ENCODE results near the gene IFI27. TPM values are rescaled to one million over a fixed set of nuclear protein-coding genes. Genes with fewer than 3 reads are reported as not detected.

The IFI27 gene
- total and polyA plus RNA-seq, 2 experiments from 2014 or later, result 2.6 to 6.6 TPM

GRCh38 chr14:94125659-94126418 lies 15.3 kb downstream of the IFI27 start:
- no peaks in the 10 kb centered on the region for H3K27me3 ChIP-seq
- no peaks in the 10 kb centered on the region for H3K4me1 ChIP-seq (ENCODE audit: low read depth)
- no peak for DNase-seq (ENCODE audit: low read depth in 1 of 2, low spot score in 1 of 2)
- no peak overlapping the region for H3K4me3 ChIP-seq
- no peak overlapping the region for H3K27ac ChIP-seq
- no peaks in the 10 kb centered on the region for H3K9me3 ChIP-seq (ENCODE audit: low read depth)
- TF ChIP-seq CTCF (IDR thresholded peaks at IDR 0.05; ENCODE audit: low read depth, low read length), result no peak
- H3K36me3 ChIP-seq, result no peaks in the 10 kb centered on the region

GRCh38 chr14:94126419-94126677 lies 15.8 kb downstream of the IFI27 start:
- no peak for DNase-seq (ENCODE audit: low read depth in 1 of 2, low spot score in 1 of 2)

DNA sequence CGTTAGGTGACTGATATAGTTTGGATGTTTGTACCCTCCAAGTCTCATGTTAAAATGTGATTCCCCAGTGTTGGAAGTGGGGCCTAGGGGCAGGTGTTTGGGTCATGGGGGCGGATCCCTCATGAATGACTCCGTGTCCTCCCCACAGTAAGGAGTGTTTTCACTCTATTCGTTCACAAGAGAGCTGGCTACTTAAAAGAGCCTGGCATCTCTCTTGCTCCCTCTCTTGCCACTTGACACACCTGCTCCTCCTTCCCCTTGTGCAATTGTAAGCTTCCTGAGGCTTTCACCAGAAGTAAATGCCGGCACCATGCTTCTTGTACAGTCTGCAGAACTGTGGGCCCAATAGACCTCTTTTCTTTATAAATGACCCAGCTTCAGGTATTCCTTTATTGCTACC lies 16.3 kb downstream of the IFI27 start:
- no peaks in the 10 kb centered on the region for H3K27me3 ChIP-seq
- H3K4me3 ChIP-seq, result no peak overlapping the region
- no peak for TF ChIP-seq CTCF (IDR thresholded peaks at IDR 0.05; ENCODE audit: low read depth, low read length)
- H3K27ac ChIP-seq, result no peak overlapping the region
- no peaks in the 10 kb centered on the region for H3K4me1 ChIP-seq (ENCODE audit: low read depth)
- H3K36me3 ChIP-seq, result no peaks in the 10 kb centered on the region
- DNase-seq (ENCODE audit: low read depth in 1 of 2, low spot score in 1 of 2), result no peak
- H3K9me3 ChIP-seq (ENCODE audit: low read depth), result no peaks in the 10 kb centered on the region

More at GRCh38 chr14:94126419-94126677, 15.8 kb downstream of the IFI27 start:
- Histone ChIP-seq H3K9me3 (ENCODE audit: low read depth) (no peaks in the 10 kb centered on the region), H3K27me3 (no peaks in the 10 kb centered on the region), H3K4me1 (ENCODE audit: low read depth) (no peaks in the 10 kb centered on the region), H3K27ac (no peak overlapping the region), H3K36me3 (no peaks in the 10 kb centered on the region), H3K4me3 (no peak overlapping the region)
- no peak for TF ChIP-seq CTCF (IDR thresholded peaks at IDR 0.05; ENCODE audit: low read depth, low read length)

GRCh38 chr14:94127330-94127729 lies 16.8 kb downstream of the IFI27 start:
- DNase-seq (ENCODE audit: low read depth in 1 of 2, low spot score in 1 of 2), result no peak
- Histone ChIP-seq H3K4me1 (ENCODE audit: low read depth) (no peaks in the 10 kb centered on the region), H3K36me3 (no peaks in the 10 kb centered on the region), H3K27ac (no peak overlapping the region), H3K27me3 (no peaks in the 10 kb centered on the region), H3K9me3 (ENCODE audit: low read depth) (no peaks in the 10 kb centered on the region), H3K4me3 (no peak overlapping the region)
- no peak for TF ChIP-seq CTCF (IDR thresholded peaks at IDR 0.05; ENCODE audit: low read depth, low read length)

DNA sequence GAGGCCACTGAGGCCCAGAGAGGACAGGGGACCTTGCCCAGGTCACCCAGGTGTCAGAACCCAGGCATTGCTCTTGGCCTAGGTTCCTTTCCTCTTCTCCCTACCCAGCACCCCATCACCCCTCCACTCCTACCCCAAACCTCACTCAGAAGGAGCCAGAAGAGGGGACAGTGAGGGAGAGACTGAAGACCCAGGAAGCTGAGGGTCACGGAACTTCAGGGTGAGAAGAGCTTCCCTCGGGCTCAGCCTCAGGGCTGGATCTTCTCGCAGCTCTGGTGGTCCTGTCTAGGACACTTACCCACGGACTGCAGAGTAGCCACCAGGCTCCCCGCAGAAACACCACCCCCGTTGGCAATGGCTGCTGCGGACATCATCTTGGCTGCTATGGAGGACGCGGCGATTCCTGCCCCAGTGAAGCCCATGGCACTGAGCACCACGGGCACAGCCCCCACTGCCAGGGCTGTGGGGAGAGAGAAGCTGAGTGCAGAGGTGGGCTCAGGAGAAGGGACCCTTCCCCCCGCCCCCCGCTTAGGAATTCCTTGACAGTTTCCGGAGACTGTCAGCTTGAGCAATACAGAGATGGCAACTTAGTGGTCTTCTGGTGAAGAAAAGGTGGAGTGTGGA lies 17.8 kb downstream of the IFI27 start:
- no peaks in the 10 kb centered on the region for H3K36me3 ChIP-seq
- H3K4me3 ChIP-seq, result no peak overlapping the region
- H3K4me1 ChIP-seq (ENCODE audit: low read depth), result no peaks in the 10 kb centered on the region
- no peaks in the 10 kb centered on the region for H3K27me3 ChIP-seq
- no peaks in the 10 kb centered on the region for H3K9me3 ChIP-seq (ENCODE audit: low read depth)
- DNase-seq (ENCODE audit: low read depth in 1 of 2, low spot score in 1 of 2), result no peak
- H3K27ac ChIP-seq, result no peak overlapping the region
- no peak for TF ChIP-seq CTCF (IDR thresholded peaks at IDR 0.05; ENCODE audit: low read depth, low read length)

All from cardiac muscle cell (in vitro differentiated cells and primary cell).